Dermis blood vessel endothelial cell (primary cell): ENCODE results near the gene EPM2A. TPM values are rescaled to one million over a fixed set of nuclear protein-coding genes. Genes with fewer than 3 reads are reported as not detected.

Experiments
- DNase-seq: peaks from one replicate; pipeline ENCODE4 v3.0.0; 2010
- total RNA-seq: library from RNA; depleted of rRNA; stranded (reverse); fragments of >200 nt; gene quantifications from 2 replicates; pipeline ENCODE4 v1.2.3, GENCODE V29; 2014

EPM2A gene
- total RNA-seq, 1 donor from 2014 or later = 5.3 TPM

GRCh38 chr6:145601397-145601796 is 133.9 kb downstream of the EPM2A start:
- no peak for DNase-seq

GRCh38 chr6:145600299-145600698 is 135.0 kb downstream of the EPM2A start:
- DNase-seq = no peak

- no peak for DNase-seq
These were observed 146.3 kb downstream of the EPM2A start for GRCh38 chr6:145588981-145589380.

GRCh38 chr6:145587334-145587733 is 148.0 kb downstream of the EPM2A start:
- DNase-seq = no peak

GRCh38 chr6:145583753-145584152 is 151.6 kb downstream of the EPM2A start:
- no peak for DNase-seq

Other genes starting within 250 kb of the EPM2A start
- gene FBXO30, start 79.3 kb upstream of the EPM2A start, total RNA-seq = 14.8 and 18.5 TPM in 2 replicates
- 15.5 and 16.8 TPM in 2 replicates for gene SHPRH, start 228.8 kb upstream of the EPM2A start, total RNA-seq